ENCODE results near the gene MTAP.

GRCh38 chr9:21802418-21803000 is at the start of gene MTAP:
- TF ChIP-seq POLR2A (IDR thresholded peaks at IDR 0.05) (peak; percentile 37), CTCF (IDR thresholded peaks at IDR 0.05) (no peak), POLR2AphosphoS5 (IDR thresholded peaks at IDR 0.05) (peak; percentile 17 to 59 (median 46))

All from breast epithelium (tissue), 3 donors.